Peyer's patch (tissue), 4 donors: ENCODE measurements around the gene GPR162. TPM values are rescaled to one million over a fixed set of nuclear protein-coding genes. Genes with fewer than 3 reads are reported as not detected.

Experiments used
- DNase-seq, 3 donors: peaks; one replicate each; pipeline ENCODE4 v3.0.0-alpha.2; 2017 to 2019
- H3K27ac ChIP-seq, 4 donors: fragments of 200-600 bp; sonication (generic); one replicate each; pipeline ENCODE4 v1.5.1; 2016 to 2019
- H3K27me3 ChIP-seq, 2 donors: fragments of 200-600 bp; sonication (generic); one replicate each; pipeline ENCODE4 v1.5.1; 2019
- H3K36me3 ChIP-seq, 3 donors: fragments of 200-600 bp; sonication (generic); one replicate each; pipeline ENCODE4 v1.5.1; 2016 to 2019
- H3K4me1 ChIP-seq, 4 donors: fragments of 200-600 bp; sonication (generic); one replicate each; pipeline ENCODE4 v1.5.1; 2016 to 2019
- H3K4me3 ChIP-seq, 4 donors: fragments of 200-600 bp; sonication (generic); 1 replicate in 3 of 4; 2 replicates in 1 of 4; pipeline ENCODE4 v1.5.1; 2016 to 2019; ENCODE audit warnings: mild to moderate bottlenecking in 1 of 4
- H3K9me3 ChIP-seq, 4 donors: fragments of 200-600 bp; sonication (generic); one replicate each; pipeline ENCODE4 v1.5.1; 2016 to 2019; ENCODE audit warnings: mild to moderate bottlenecking in 1 of 4
- POLR2A ChIP-seq, 2 donors: fragments of 450-650 bp; IDR thresholded peaks; one replicate each; pipeline ENCODE4 v1.5.1; 2017; ENCODE audit warnings: antibody characterized with exemption in 2 of 2, mild to moderate bottlenecking in 2 of 2, moderate library complexity in 2 of 2
- total RNA-seq, 4 donors: library from RNA; depleted of rRNA; stranded (reverse); fragments of >200 nt; gene quantifications; one replicate each; pipeline ENCODE4 v1.1.0, GENCODE V29; 2016
- TF ChIP-seq, protein P1 (sequence below), 6 experiments: fragments of 450-650 bp in 4 of 6; fragments of 200-600 bp in 2 of 6; sonication (generic) in 1 of 6; IDR thresholded peaks; one replicate each; pipeline ENCODE4 v1.5.1; 2017 to 2019; ENCODE audit warnings: antibody characterized with exemption in 6 of 6, mild to moderate bottlenecking in 3 of 6, moderate library complexity in 1 of 6

Gene GPR162
- total RNA-seq, 4 donors from 2014 or later: 2.5 to 11.6 (median 4.1) TPM; not detected in 1

DNA sequence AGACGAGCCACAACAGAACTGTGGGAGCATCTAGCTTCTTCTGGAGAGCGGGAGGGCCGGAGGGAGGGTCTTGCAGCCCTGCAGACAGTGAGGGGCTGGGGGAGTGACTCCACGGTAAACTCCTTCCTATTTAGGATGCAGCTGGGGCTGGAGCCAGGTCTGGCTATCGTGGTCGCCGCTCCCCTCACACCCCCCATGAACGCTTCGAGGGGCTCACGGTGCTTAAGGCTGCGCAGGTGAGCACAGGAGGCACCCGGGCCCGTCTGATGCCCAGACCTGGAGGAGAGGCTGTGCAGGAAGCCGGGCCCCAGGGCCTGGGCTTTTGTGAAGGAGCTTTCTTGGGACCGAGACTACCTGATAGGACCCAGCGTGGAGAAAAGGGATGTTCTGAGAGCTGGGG lies 15.2 kb downstream of the GPR162 start:
- no peaks in the 10 kb centered on the region for H3K9me3 ChIP-seq
- no peak for DNase-seq
- TF ChIP-seq POLR2A (IDR thresholded peaks at IDR 0.05): no peak
- no peak overlapping the region for H3K27ac ChIP-seq
- H3K27me3 ChIP-seq: no peaks in the 10 kb centered on the region
- no peak overlapping the region for H3K4me3 ChIP-seq
- H3K36me3 ChIP-seq: peaks cover 0 to 19% (median 0%) of the 10 kb centered on the region in 3 donors
- peaks cover 0 to 4% (median 0%) of the 10 kb centered on the region in 4 donors for H3K4me1 ChIP-seq

DNA sequence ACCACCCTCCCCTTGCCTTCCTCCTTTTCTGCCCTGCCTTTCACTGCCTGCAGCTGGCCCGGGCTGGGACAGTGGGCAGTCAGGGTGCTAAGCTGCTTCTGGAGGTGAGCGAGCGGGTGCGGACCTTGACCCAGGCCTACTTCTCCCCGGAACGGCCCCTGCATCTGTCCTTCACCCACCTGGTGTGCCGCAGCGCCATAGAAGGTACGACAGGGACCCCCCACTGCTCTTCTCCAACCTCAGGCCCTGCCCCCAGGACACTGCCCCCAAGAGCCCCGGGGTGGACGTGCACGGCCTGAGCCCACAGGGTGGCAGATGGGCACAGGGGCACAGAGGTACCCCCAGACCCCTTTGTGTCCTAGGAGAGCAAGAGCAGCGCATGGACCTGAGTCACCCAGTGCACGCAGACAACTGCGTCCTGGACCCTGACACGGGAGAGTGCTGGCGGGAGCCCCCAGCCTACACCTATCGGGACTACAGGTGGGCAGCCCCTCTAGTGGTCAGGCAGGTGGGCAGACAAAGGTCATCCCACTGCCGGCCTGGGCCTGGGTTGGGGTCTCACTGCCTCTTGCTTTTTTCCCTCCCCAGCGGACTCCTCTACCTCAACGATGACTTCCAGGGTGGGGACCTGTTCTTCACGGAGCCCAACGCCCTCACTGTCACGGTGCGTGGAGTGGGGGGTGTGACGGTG lies 15.9 kb downstream of the GPR162 start:
- Histone ChIP-seq H3K27me3 (no peaks in the 10 kb centered on the region), H3K36me3 (peaks cover 0 to 19% (median 0%) of the 10 kb centered on the region in 3 donors), H3K4me1 (peaks cover 0 to 4% (median 0%) of the 10 kb centered on the region in 4 donors), H3K27ac (no peak overlapping the region), H3K4me3 (no peak overlapping the region), H3K9me3 (no peaks in the 10 kb centered on the region)
- no peak for DNase-seq
- no peak for TF ChIP-seq POLR2A (IDR thresholded peaks at IDR 0.05)
- TF ChIP-seq, protein P1, sequence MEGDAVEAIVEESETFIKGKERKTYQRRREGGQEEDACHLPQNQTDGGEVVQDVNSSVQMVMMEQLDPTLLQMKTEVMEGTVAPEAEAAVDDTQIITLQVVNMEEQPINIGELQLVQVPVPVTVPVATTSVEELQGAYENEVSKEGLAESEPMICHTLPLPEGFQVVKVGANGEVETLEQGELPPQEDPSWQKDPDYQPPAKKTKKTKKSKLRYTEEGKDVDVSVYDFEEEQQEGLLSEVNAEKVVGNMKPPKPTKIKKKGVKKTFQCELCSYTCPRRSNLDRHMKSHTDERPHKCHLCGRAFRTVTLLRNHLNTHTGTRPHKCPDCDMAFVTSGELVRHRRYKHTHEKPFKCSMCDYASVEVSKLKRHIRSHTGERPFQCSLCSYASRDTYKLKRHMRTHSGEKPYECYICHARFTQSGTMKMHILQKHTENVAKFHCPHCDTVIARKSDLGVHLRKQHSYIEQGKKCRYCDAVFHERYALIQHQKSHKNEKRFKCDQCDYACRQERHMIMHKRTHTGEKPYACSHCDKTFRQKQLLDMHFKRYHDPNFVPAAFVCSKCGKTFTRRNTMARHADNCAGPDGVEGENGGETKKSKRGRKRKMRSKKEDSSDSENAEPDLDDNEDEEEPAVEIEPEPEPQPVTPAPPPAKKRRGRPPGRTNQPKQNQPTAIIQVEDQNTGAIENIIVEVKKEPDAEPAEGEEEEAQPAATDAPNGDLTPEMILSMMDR (IDR thresholded peaks at IDR 0.05): no peak

DNA sequence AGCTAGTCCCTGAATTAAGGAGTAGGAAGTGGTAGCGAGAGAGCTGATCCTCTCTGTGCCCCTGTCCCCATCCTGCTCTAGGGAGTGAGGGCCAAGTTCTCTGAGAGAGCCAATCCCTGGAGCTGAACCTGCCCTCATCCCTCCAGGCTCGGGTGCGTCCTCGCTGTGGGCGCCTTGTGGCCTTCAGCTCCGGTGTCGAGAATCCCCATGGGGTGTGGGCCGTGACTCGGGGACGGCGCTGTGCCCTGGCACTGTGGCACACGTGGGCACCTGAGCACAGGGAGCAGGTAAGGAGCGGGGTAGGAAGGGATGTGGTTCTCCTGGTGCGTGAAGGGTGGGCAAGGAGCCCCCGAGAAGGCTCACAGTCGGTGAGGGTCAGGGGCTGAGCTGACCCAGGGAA lies 17.2 kb downstream of the GPR162 start:
- peaks cover 0 to 13% (median 0%) of the 10 kb centered on the region in 3 donors for H3K36me3 ChIP-seq
- no peak overlapping the region for H3K27ac ChIP-seq
- no peak overlapping the region for H3K4me3 ChIP-seq
- H3K27me3 ChIP-seq: no peaks in the 10 kb centered on the region
- TF ChIP-seq, protein P1 (IDR thresholded peaks at IDR 0.05): no peak
- no peak for TF ChIP-seq POLR2A (IDR thresholded peaks at IDR 0.05)
- peaks cover 0 to 4% (median 0%) of the 10 kb centered on the region in 4 donors for H3K4me1 ChIP-seq
- DNase-seq: no peak
- H3K9me3 ChIP-seq: no peaks in the 10 kb centered on the region

DNA sequence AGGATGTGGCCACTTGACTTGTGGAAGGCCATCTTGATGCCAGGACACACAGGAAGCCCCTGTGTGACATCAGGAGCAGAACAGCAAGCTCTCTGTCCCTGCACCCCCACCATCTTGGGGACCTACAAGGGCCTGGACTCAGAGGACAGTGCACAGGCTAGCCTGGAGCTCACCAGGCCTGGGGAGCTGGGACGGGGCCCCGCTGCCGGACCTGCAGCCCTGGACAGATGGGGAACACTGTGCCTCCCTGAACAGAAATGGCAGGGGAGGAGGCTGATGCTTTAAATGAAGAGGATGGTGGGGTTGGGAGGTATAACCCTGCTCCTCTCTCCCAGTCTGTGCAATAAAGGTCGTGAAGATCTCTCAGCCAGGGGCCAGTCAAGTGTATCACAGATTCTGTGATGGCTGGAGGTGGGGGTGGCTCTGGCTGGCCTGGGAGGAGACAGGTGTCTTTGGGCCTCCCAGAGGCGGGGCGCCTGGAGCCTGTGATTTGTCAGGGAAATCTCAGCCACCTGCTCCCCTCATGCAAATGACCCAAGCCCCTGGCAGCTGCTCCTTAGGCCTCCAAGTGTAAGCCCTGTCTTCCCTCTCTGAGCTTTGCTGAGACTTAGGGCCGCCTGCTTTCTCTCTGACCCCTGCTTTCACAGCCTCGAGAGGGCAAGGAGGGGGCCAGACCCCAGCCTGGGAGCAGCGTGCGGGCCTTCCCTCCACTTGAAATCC lies 18.0 kb downstream of the GPR162 start:
- TF ChIP-seq POLR2A (IDR thresholded peaks at IDR 0.05): no peak
- TF ChIP-seq, protein P1 (IDR thresholded peaks at IDR 0.05): no peak
- H3K4me3 ChIP-seq: no peak overlapping the region
- DNase-seq: peak in 2 of 3 donors; percentile 81 to 88
- H3K36me3 ChIP-seq: peaks cover 0 to 13% (median 0%) of the 10 kb centered on the region in 3 donors
- no peaks in the 10 kb centered on the region for H3K27me3 ChIP-seq
- H3K9me3 ChIP-seq: no peaks in the 10 kb centered on the region
- peaks cover 0 to 4% (median 0%) of the 10 kb centered on the region in 4 donors for H3K4me1 ChIP-seq
- peak overlapping the region in 1 of 4 donors; percentile 73 for H3K27ac ChIP-seq

DNA sequence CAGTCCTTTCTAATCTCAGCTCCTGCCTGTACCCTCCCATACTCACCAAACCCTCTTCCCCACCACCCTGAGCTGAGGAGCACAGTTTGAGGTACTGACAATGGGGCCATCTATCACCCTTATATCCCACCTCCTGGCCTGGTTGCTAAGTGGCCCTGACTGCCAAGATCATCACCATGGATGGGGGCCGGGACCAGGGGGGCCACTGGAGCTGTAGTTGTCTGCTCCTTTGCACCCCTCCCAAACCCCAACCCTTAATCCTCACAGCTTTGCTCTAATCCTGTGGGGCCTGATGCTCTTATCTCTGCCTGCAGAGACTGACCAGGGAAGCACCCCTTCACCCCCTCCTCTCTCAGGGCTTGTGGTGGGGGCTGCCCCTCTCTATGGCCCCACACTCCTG lies 18.7 kb downstream of the GPR162 start:
- Histone ChIP-seq H3K27me3 (no peaks in the 10 kb centered on the region), H3K36me3 (peaks cover 0 to 13% (median 0%) of the 10 kb centered on the region in 3 donors), H3K9me3 (no peaks in the 10 kb centered on the region), H3K27ac (peak overlapping the region in 1 of 4 donors; percentile 73), H3K4me3 (no peak overlapping the region), H3K4me1 (peaks cover 0 to 4% (median 0%) of the 10 kb centered on the region in 4 donors)
- TF ChIP-seq, protein P1 (IDR thresholded peaks at IDR 0.05): no peak
- TF ChIP-seq POLR2A (IDR thresholded peaks at IDR 0.05): no peak
- no peak for DNase-seq
